ENCODE measurements around the gene EIF3B. TPM values are rescaled to one million over a fixed set of nuclear protein-coding genes. Genes with fewer than 3 reads are reported as not detected.
A peak's percentile ranks its signal among the peaks of the same experiment; 100 is the strongest.

Gene EIF3B
- total and polyA plus RNA-seq, 9 of the 15 experiments (the other 6 are each of a cell fraction or from before 2014, with no cell fraction given): 25.9 to 494 (median 357) TPM

DNA sequence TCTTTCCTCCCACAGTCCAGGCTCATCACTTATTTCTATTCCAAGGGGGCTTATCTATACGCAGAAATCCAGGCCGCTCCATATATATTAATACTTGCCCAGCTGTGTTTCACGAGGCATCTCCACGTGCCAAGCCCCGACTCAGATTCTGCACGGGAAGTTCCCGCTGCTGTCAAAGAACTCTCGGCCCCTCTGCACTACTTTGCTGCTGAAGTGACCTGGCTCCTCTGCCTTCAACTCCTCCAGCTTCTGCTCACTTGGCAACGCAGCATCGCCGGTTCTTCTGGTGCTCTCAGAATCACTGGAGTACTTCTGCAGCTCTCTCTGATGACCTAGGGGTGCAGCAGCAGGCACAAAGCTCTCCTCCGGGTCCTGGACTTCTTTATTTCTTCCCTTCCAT lies 39.1 kb downstream of the EIF3B start:
- no peak for FAIRE-seq
- Histone ChIP-seq H2AFZ (ENCODE audit: low read depth, low read length) (peak overlapping the region; percentile 76; the same call in 1 of the 2 replicates), H3K27me3 (ENCODE audit: control insufficient read depth in 2 of 2, insufficient read depth in 2 of 2, low read length in 2 of 2) (no peaks in the 10 kb centered on the region), H3K4me1 (replicated peaks in 1 of 2; ENCODE audit: control insufficient read depth in 2 of 2, insufficient read depth in 2 of 2, low read length in 2 of 2) (peaks cover 5 to 15% of the 10 kb centered on the region in 2 experiments; a peak in 3 of 5 replicates), H4K20me1 (replicated peaks; ENCODE audit: control insufficient read depth, insufficient read depth, low read length) (no peaks in the 10 kb centered on the region), H3K4me3 (no peak overlapping the region), H3K4me2 (ENCODE audit: insufficient read depth, low read length) (no peak overlapping the region), H3K36me3 (ENCODE audit: control insufficient read depth, insufficient read depth, low read length) (no peaks in the 10 kb centered on the region), H3K27ac (ENCODE audit: extremely low read depth, low read depth, low read length) (no peak overlapping the region), H3K79me2 (ENCODE audit: control insufficient read depth, insufficient read depth, low read length) (no peaks in the 10 kb centered on the region), H3K9ac (ENCODE audit: insufficient read depth in 1 of 2, low read depth in 2 of 2, low read length in 2 of 2) (peak overlapping the region in 1 of 2 experiments; percentile 81; a peak in 1 of 4 replicates), H3K9me1 (ENCODE audit: control insufficient read depth, insufficient read depth, low read length) (no peaks in the 10 kb centered on the region), H3K9me3 (replicated peaks; ENCODE audit: control insufficient read depth, insufficient read depth, low read depth, low read length) (no peaks in the 10 kb centered on the region)
- in situ Hi-C loops (cut with MboI) (no loop called here), intact Hi-C loops (cut with micrococcal nuclease) (no loop called here)
- 22% methylated on average over 12 of the region's 12 CpGs for WGBS (ENCODE audit: insufficient coverage, low coverage, missing lambda C conversion rate)
- no peak for DNase-seq (ENCODE audit: extremely low read depth in 1 of 4, low spot score in 3 of 4)
- 0 out of 3 replicates have a peak, but pooled peaks have one; percentile 10 for ATAC-seq
- CTCF ChIA-PET (ENCODE audit: low intra/inter-chr PET ratio): no interaction called here
- POLR2A ChIA-PET: interaction anchor here (1.2 to 1.4 kb wide), 3 partner anchors 10 to 30 kb away, joined by 4 read pairs; no protein-coding TSS in a partner anchor
- TF ChIP-seq, protein P1, sequence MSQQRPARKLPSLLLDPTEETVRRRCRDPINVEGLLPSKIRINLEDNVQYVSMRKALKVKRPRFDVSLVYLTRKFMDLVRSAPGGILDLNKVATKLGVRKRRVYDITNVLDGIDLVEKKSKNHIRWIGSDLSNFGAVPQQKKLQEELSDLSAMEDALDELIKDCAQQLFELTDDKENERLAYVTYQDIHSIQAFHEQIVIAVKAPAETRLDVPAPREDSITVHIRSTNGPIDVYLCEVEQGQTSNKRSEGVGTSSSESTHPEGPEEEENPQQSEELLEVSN (IDR thresholded peaks at IDR 0.05; ENCODE audit: borderline replicate concordance in 1 of 2, extremely low read depth in 1 of 2, insufficient read depth in 1 of 2, insufficient read length in 1 of 2, low read depth in 1 of 2, low read length in 1 of 2, poor library complexity in 1 of 2, severe bottlenecking in 1 of 2): peak in 1 of 2 experiments; percentile 28
- TF ChIP-seq ZKSCAN3 (CRISPR knock-in tag; IDR thresholded peaks at IDR 0.05) (no peak), FOXK1 (CRISPR knock-in tag; IDR thresholded peaks at IDR 0.05; ENCODE audit: borderline replicate concordance) (no peak), NFIC (IDR thresholded peaks at IDR 0.05) (no peak)
- no TSS peak for BruUV-seq (replicated peaks)

Data from K562 (cell line).